Neural cell (in vitro differentiated cells): ENCODE results near the gene PILRA.

Experiments
- CTCF ChIP-seq: fragments of 450-650 bp; IDR thresholded peaks from 2 replicates; pipeline ENCODE4 v1.5.1; 2014; ENCODE audit warnings: antibody characterized with exemption, mild to moderate bottlenecking, moderate library complexity; ENCODE audit not compliant: poor library complexity, severe bottlenecking
- EP300 ChIP-seq: fragments of 450-650 bp; conservative IDR thresholded peaks from 2 replicates; pipeline ENCODE4 v1.6.1; 2014; ENCODE audit warnings: antibody characterized with exemption, mild to moderate bottlenecking, moderate library complexity; ENCODE audit not compliant: poor library complexity, severe bottlenecking
- EZH2 ChIP-seq: fragments of 200-600, 300-800 bp; shearing (Covaris generic), sonication (generic); IDR thresholded peaks from 2 replicates; pipeline ENCODE4 v1.6.1; 2014; ENCODE audit warnings: antibody characterized with exemption, low read length, borderline replicate concordance, mild to moderate bottlenecking; ENCODE audit not compliant: insufficient read depth, poor library complexity, severe bottlenecking
- MXI1 ChIP-seq: fragments of 450-650 bp; conservative IDR thresholded peaks from 2 replicates; pipeline ENCODE4 v1.6.1; 2014; ENCODE audit warnings: antibody characterized with exemption, mild to moderate bottlenecking; ENCODE audit not compliant: poor library complexity, severe bottlenecking
- POLR2AphosphoS5 ChIP-seq: IDR thresholded peaks from 2 replicates; pipeline ENCODE4 v1.6.1; 2012
- RAD21 ChIP-seq: fragments of 450-650 bp; conservative IDR thresholded peaks from 2 replicates; pipeline ENCODE4 v1.6.1; 2014; ENCODE audit warnings: antibody characterized with exemption, mild to moderate bottlenecking, moderate library complexity
- REST ChIP-seq: IDR thresholded peaks from 2 replicates; pipeline ENCODE4 v1.6.1; 2012; ENCODE audit warnings: borderline replicate concordance
- SMC3 ChIP-seq: fragments of 450-650 bp; conservative IDR thresholded peaks from 2 replicates; pipeline ENCODE4 v1.6.1; 2014; ENCODE audit warnings: antibody characterized with exemption, mild to moderate bottlenecking, moderate library complexity; ENCODE audit not compliant: poor library complexity
- TAF1 ChIP-seq: IDR thresholded peaks from 2 replicates; pipeline ENCODE4 v1.6.1; 2012; ENCODE audit warnings: low read depth

GRCh38 chr7:100431286-100431735 lies 58.0 kb downstream of the PILRA start:
- TF ChIP-seq CTCF (no peak), POLR2AphosphoS5 (no peak), RAD21 (no peak), EZH2 (no peak), TAF1 (no peak), REST (no peak), SMC3 (no peak), EP300 (no peak), MXI1 (no peak)
